Diencephalon (tissue), 1 donor: ENCODE results near the gene LRRC39. TPM values are rescaled to one million over a fixed set of nuclear protein-coding genes. Genes with fewer than 3 reads are reported as not detected.

Experiments
- small RNA-seq: library from RNA; depleted of rRNA; stranded (forward); fragments of <200 nt; gene quantifications from one replicate; pipeline ENCODE3, GENCODE V24; 2014
- total RNA-seq: library from RNA; depleted of rRNA; stranded (reverse); fragments of >200 nt; gene quantifications from one replicate; pipeline ENCODE4 v1.2.3, GENCODE V29; 2014

LRRC39 gene
- total RNA-seq, result 11.3 TPM

DNA sequence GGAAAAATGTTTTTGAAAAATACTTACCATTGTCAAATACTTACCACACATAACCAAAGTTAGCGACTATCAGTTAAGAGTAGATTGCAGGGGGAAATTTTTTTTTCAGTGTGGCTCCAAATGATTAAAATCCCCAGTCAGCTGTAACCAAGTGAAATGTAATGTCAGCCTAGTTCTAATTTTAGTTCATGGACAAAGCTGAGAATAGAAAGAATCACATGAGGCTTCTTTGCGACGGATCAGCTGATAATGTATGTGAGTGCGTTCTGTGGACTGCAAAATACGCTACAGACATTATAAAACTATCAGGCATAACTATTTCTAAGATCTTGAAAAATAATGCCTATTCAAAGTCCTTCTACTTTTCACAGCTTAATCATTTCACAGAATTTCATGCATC lies at the start of gene LRRC39:
LRRC39 (minus strand) TSS at position 166 of the 400 bp plus-strand sequence. CDS start 9,740 bp downstream, outside the sequence.

DNA sequence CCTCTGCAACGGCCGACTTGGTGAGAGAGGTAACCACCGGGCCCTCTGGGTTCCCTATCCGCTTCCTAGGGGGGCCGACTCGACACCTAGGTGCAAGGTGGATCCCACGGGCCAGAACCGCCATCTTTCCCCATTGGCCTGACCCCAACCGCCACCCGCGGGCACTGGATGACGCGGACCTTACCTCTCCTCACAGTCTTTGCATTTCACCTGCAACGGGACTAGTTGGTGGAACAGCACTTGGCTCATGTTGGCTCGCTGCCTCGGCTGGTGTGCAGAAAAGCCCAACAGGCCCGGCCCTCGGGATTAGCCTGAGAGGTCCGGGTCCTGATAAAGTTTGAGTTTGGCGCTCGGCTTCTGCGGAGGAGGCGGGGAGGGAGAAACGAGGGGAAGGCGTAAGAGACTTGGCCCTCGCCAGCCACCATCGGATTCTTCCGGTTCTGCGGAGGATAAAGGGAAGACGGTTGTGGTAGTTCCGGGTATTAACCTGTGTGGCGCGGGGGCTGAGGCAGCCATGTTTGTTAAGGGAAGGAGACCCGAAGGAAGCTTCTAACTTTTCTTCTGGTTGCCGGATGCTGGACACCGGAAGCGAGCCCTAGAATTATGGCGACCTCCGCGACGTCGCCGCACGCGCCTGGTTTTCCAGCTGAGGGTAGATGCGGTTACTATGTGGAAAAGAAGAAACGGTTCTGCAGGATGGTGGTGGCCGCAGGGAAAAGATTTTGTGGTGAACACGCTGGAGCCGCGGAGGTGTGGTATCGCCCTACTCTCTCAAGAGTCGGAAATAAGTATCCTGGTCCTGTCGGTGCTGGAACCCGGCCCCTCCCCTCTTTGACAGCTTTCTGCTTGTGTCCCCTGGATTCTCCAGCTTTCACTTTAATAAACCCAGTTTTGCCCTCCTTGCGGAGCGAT lies 45.2 kb downstream of the LRRC39 start, which contains the start of the genes SASS6 and TRMT13:
SASS6 (minus strand) TSS at position 365 of the 912 bp plus-strand sequence; CDS start at position 249, 116 bp downstream.
TRMT13 (plus strand) TSS at position 598 of the 912 bp plus-strand sequence; CDS start at position 604, 6 bp downstream.

Small RNA genes within 50 kb of the gene (small RNA-seq; reads per million reads assigned to genes)
- gene AC093019.1 (not detected), gene RPL23AP90 (not detected)

Other genes with a start within 250 kb of the LRRC39 start
- 27.9 TPM for gene SLC35A3, start 208.3 kb downstream of the LRRC39 start, total RNA-seq
- gene SASS6, start 45.3 kb downstream of the LRRC39 start, total RNA-seq, result 4.8 TPM
- gene TRMT13, start 45.1 kb downstream of the LRRC39 start, total RNA-seq, result 24.7 TPM
- gene DBT, start 71.6 kb upstream of the LRRC39 start, total RNA-seq, result 12.0 TPM
- gene RTCA, start 88.0 kb upstream of the LRRC39 start, total RNA-seq, result 55.1 TPM
- 8.3 TPM for gene CDC14A, start 174.2 kb upstream of the LRRC39 start, total RNA-seq